ENCODE data around the gene OR2A5.
A peak's percentile ranks its signal among the peaks of the same experiment; 100 is the strongest.

OR2A5 gene

GRCh38 chr7:144032516-144032915, 16.2 kb upstream of the OR2A5 start:
- Histone ChIP-seq H2AK5ac (ENCODE audit: low read length) (no peak overlapping the region), H3K79me2 (ENCODE audit: control insufficient read depth, insufficient read depth, low read length, poor library complexity) (no peaks in the 10 kb centered on the region), H3K4me1 (ENCODE audit: control insufficient read depth in 1 of 2, insufficient read depth in 2 of 2, low read length in 2 of 2) (no peaks in the 10 kb centered on the region), H3K18ac (ENCODE audit: low read length) (no peak overlapping the region), H4K8ac (ENCODE audit: low read depth, low read length) (no peak overlapping the region), H3K27me3 (ENCODE audit: insufficient read depth, low read length) (no peaks in the 10 kb centered on the region), H2AFZ (ENCODE audit: insufficient read depth, low read length, poor library complexity) (no peak overlapping the region), H3K27ac (ENCODE audit: low read depth, low read length) (no peak overlapping the region), H2BK5ac (ENCODE audit: low read depth, low read length, poor library complexity) (no peak overlapping the region), H4K91ac (ENCODE audit: low read depth, low read length) (no peak overlapping the region), H3K23ac (ENCODE audit: low read length) (no peak overlapping the region), H3K36me3 (ENCODE audit: control insufficient read depth in 1 of 2, insufficient read depth in 2 of 2, low read length in 2 of 2) (no peaks in the 10 kb centered on the region), H2BK12ac (ENCODE audit: low read length) (no peak overlapping the region), H3K4me3 (ENCODE audit: low read depth, low read length) (no peak overlapping the region), H3K4me2 (ENCODE audit: low read length) (no peak overlapping the region), H3K79me1 (ENCODE audit: low read length) (no peaks in the 10 kb centered on the region), H3K14ac (ENCODE audit: low read length) (no peak overlapping the region), H3K4ac (ENCODE audit: low read depth, low read length) (no peak overlapping the region), H3K9me3 (ENCODE audit: insufficient read depth, low read depth, low read length) (no peaks in the 10 kb centered on the region), H4K12ac (ENCODE audit: low read depth, low read length) (no peak overlapping the region), H3K9ac (ENCODE audit: low read length) (no peak overlapping the region), H2BK120ac (ENCODE audit: insufficient read depth, low read length, poor library complexity) (no peak overlapping the region)
- no peak for DNase-seq
- WGBS (ENCODE audit: extremely low coverage, insufficient coverage, insufficient read length) = no CpG with 5 or more reads among the region's 5 CpGs

- Histone ChIP-seq H3K14ac (ENCODE audit: low read length) (no peak overlapping the region), H2AFZ (ENCODE audit: insufficient read depth, low read length, poor library complexity) (no peak overlapping the region), H2AK5ac (ENCODE audit: low read length) (no peak overlapping the region), H3K27me3 (ENCODE audit: insufficient read depth, low read length) (no peaks in the 10 kb centered on the region), H4K12ac (ENCODE audit: low read depth, low read length) (no peak overlapping the region), H3K79me2 (ENCODE audit: control insufficient read depth, insufficient read depth, low read length, poor library complexity) (no peaks in the 10 kb centered on the region), H3K9ac (ENCODE audit: low read length) (no peak overlapping the region), H3K4me1 (ENCODE audit: control insufficient read depth in 1 of 2, insufficient read depth in 2 of 2, low read length in 2 of 2) (no peaks in the 10 kb centered on the region), H3K4ac (ENCODE audit: low read depth, low read length) (no peak overlapping the region), H3K18ac (ENCODE audit: low read length) (no peak overlapping the region), H3K27ac (ENCODE audit: low read depth, low read length) (no peak overlapping the region), H3K9me3 (ENCODE audit: insufficient read depth, low read depth, low read length) (no peaks in the 10 kb centered on the region), H3K23ac (ENCODE audit: low read length) (no peak overlapping the region), H4K91ac (ENCODE audit: low read depth, low read length) (no peak overlapping the region), H3K4me2 (ENCODE audit: low read length) (no peak overlapping the region), H4K8ac (ENCODE audit: low read depth, low read length) (no peak overlapping the region), H2BK120ac (ENCODE audit: insufficient read depth, low read length, poor library complexity) (no peak overlapping the region), H3K79me1 (ENCODE audit: low read length) (no peaks in the 10 kb centered on the region), H3K4me3 (ENCODE audit: low read depth, low read length) (no peak overlapping the region), H3K36me3 (ENCODE audit: control insufficient read depth in 1 of 2, insufficient read depth in 2 of 2, low read length in 2 of 2) (no peaks in the 10 kb centered on the region), H2BK12ac (ENCODE audit: low read length) (no peak overlapping the region), H2BK5ac (ENCODE audit: low read depth, low read length, poor library complexity) (no peak overlapping the region)
- WGBS (ENCODE audit: extremely low coverage, insufficient coverage, insufficient read length) = no CpG with 5 or more reads among the region's 1 CpG
- DNase-seq = no peak
Observed at GRCh38 chr7:144032985-144033709, 15.6 kb upstream of the OR2A5 start.

DNA sequence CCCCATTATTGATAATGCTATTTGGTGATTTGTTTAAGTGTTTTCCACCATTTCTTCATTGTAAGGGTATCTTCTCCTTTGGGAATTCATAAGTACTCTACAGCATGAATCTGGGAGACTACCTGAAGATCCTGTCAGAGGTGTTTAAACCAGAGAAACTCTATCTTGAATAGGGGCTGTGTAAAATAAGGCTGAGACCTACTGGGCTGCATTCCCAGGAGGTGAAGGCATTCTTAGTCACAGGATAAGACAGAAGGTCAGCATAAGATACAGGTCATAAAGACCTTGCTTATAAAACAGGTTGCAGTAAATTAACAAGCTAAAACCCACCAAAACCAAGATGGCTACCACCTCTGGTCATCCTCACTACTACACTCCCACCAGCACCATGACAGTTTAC, 13.4 kb upstream of the OR2A5 start:
- Histone ChIP-seq H3K79me1 (ENCODE audit: low read length) (no peaks in the 10 kb centered on the region), H4K12ac (ENCODE audit: low read depth, low read length) (no peak overlapping the region), H3K4ac (ENCODE audit: low read depth, low read length) (no peak overlapping the region), H3K9ac (ENCODE audit: low read length) (no peak overlapping the region), H3K14ac (ENCODE audit: low read length) (no peak overlapping the region), H3K4me2 (ENCODE audit: low read length) (no peak overlapping the region), H3K23ac (ENCODE audit: low read length) (no peak overlapping the region), H3K27ac (ENCODE audit: low read depth, low read length) (no peak overlapping the region), H3K79me2 (ENCODE audit: control insufficient read depth, insufficient read depth, low read length, poor library complexity) (no peaks in the 10 kb centered on the region), H3K27me3 (ENCODE audit: insufficient read depth, low read length) (no peaks in the 10 kb centered on the region), H2BK120ac (ENCODE audit: insufficient read depth, low read length, poor library complexity) (no peak overlapping the region), H3K9me3 (ENCODE audit: insufficient read depth, low read depth, low read length) (no peaks in the 10 kb centered on the region), H3K36me3 (ENCODE audit: control insufficient read depth in 1 of 2, insufficient read depth in 2 of 2, low read length in 2 of 2) (no peaks in the 10 kb centered on the region), H3K4me1 (ENCODE audit: control insufficient read depth in 1 of 2, insufficient read depth in 2 of 2, low read length in 2 of 2) (no peaks in the 10 kb centered on the region), H4K91ac (ENCODE audit: low read depth, low read length) (no peak overlapping the region), H2BK5ac (ENCODE audit: low read depth, low read length, poor library complexity) (no peak overlapping the region), H3K18ac (ENCODE audit: low read length) (no peak overlapping the region), H3K4me3 (ENCODE audit: low read depth, low read length) (no peak overlapping the region), H2AK5ac (ENCODE audit: low read length) (no peak overlapping the region), H2AFZ (ENCODE audit: insufficient read depth, low read length, poor library complexity) (no peak overlapping the region), H2BK12ac (ENCODE audit: low read length) (no peak overlapping the region), H4K8ac (ENCODE audit: low read depth, low read length) (no peak overlapping the region)
- DNase-seq = peak; percentile 43 to 56

GRCh38 chr7:144036302-144036885, 12.4 kb upstream of the OR2A5 start:
- Histone ChIP-seq H3K27me3 (ENCODE audit: insufficient read depth, low read length) (no peaks in the 10 kb centered on the region), H4K91ac (ENCODE audit: low read depth, low read length) (no peak overlapping the region), H2AFZ (ENCODE audit: insufficient read depth, low read length, poor library complexity) (no peak overlapping the region), H3K4ac (ENCODE audit: low read depth, low read length) (no peak overlapping the region), H2BK120ac (ENCODE audit: insufficient read depth, low read length, poor library complexity) (no peak overlapping the region), H3K27ac (ENCODE audit: low read depth, low read length) (no peak overlapping the region), H3K9me3 (ENCODE audit: insufficient read depth, low read depth, low read length) (no peaks in the 10 kb centered on the region), H2BK5ac (ENCODE audit: low read depth, low read length, poor library complexity) (no peak overlapping the region), H3K14ac (ENCODE audit: low read length) (no peak overlapping the region), H4K8ac (ENCODE audit: low read depth, low read length) (no peak overlapping the region), H3K9ac (ENCODE audit: low read length) (no peak overlapping the region), H3K79me1 (ENCODE audit: low read length) (no peaks in the 10 kb centered on the region), H3K36me3 (ENCODE audit: control insufficient read depth in 1 of 2, insufficient read depth in 2 of 2, low read length in 2 of 2) (no peaks in the 10 kb centered on the region), H3K4me1 (ENCODE audit: control insufficient read depth in 1 of 2, insufficient read depth in 2 of 2, low read length in 2 of 2) (no peaks in the 10 kb centered on the region), H4K12ac (ENCODE audit: low read depth, low read length) (no peak overlapping the region), H3K23ac (ENCODE audit: low read length) (no peak overlapping the region), H3K4me3 (ENCODE audit: low read depth, low read length) (no peak overlapping the region), H3K4me2 (ENCODE audit: low read length) (no peak overlapping the region), H2BK12ac (ENCODE audit: low read length) (no peak overlapping the region), H3K79me2 (ENCODE audit: control insufficient read depth, insufficient read depth, low read length, poor library complexity) (no peaks in the 10 kb centered on the region), H3K18ac (ENCODE audit: low read length) (no peak overlapping the region), H2AK5ac (ENCODE audit: low read length) (no peak overlapping the region)
- no peak for DNase-seq
- WGBS (ENCODE audit: extremely low coverage, insufficient coverage, insufficient read length) = no CpG with 5 or more reads among the region's 1 CpG

Data from trophoblast cell (in vitro differentiated cells and primary cell).